Kidney (tissue), 14 donors: ENCODE measurements around the gene OBP2B. TPM values are rescaled to one million over a fixed set of nuclear protein-coding genes. Genes with fewer than 3 reads are reported as not detected.
A peak's percentile ranks its signal among the peaks of the same experiment; 100 is the strongest.

Experiments used
- DNase-seq, 5 donors: peaks; one replicate each; pipeline ENCODE4 v3.0.0-alpha.2; 2013 to 2020
- FAIRE-seq: peaks from 2 replicates; lab custom pipeline; 2012; peaks lifted over from hg19 to GRCh38; lab: Jason Lieb, UNC
- H3K27ac ChIP-seq, 2 donors: one replicate each; pipeline ENCODE4 v1.7.0; 2013; ENCODE audit warnings: low read depth in 2 of 2, low read length in 2 of 2, inconsistent platforms in 1 of 2
- H3K27me3 ChIP-seq: one replicate; pipeline ENCODE4 v1.7.1; 2013; ENCODE audit warnings: low read length, inconsistent platforms; ENCODE audit not compliant: control insufficient read depth, insufficient read depth
- H3K36me3 ChIP-seq, 3 donors: one replicate each; pipeline versions ENCODE4 v1.7.0 to v1.7.1; 2013; ENCODE audit warnings: low read length in 3 of 3, control low read depth in 1 of 3, inconsistent platforms in 1 of 3; ENCODE audit not compliant: insufficient read depth in 3 of 3, control insufficient read depth in 2 of 3
- H3K4me1 ChIP-seq, 3 donors: one replicate each; pipeline versions ENCODE4 v1.7.0 to v1.7.1; 2013; ENCODE audit warnings: low read length in 3 of 3, inconsistent platforms in 1 of 3, low read depth in 1 of 3; ENCODE audit not compliant: control insufficient read depth in 2 of 3, insufficient read depth in 2 of 3
- H3K4me3 ChIP-seq, 3 donors: one replicate each; pipeline versions ENCODE4 v1.7.0 to v1.8.1; 2013; ENCODE audit warnings: low read length in 3 of 3, control low read depth in 1 of 3, inconsistent platforms in 1 of 3
- H3K9ac ChIP-seq, 3 donors: one replicate each; pipeline versions ENCODE4 v1.7.0 to v1.7.1; 2013; ENCODE audit warnings: low read length in 3 of 3, control low read depth in 1 of 3, inconsistent platforms in 1 of 3
- H3K9me3 ChIP-seq, 3 donors: one replicate each; pipeline versions ENCODE4 v1.7.0 to v1.7.1; 2013; ENCODE audit warnings: low read length in 3 of 3, control low read depth in 1 of 3, inconsistent platforms in 1 of 3; ENCODE audit not compliant: control insufficient read depth in 2 of 3, insufficient read depth in 1 of 3
- CTCF ChIP-seq: IDR thresholded peaks from 3 replicates; pipeline ENCODE4 v1.5.1; 2012; ENCODE audit warnings: mild to moderate bottlenecking, moderate library complexity, borderline replicate concordance; ENCODE audit not compliant: insufficient read depth; ENCODE audit errors: extremely low read depth
- intact Hi-C: fragments of 100-400 bp; cut with DNase I; formaldehyde crosslinking; loops from one replicate; pipeline ENCODE4 v1.11.1; 2022
- polyA plus RNA-seq: library from polyadenylated mRNA; stranded (reverse); fragments of 350-450 nt; fragmentation: Illumina TruSeq; extraction: RNeasy Lipid Tissue Mini Kit (QIAGEN cat#74804); gene quantifications from one replicate; pipeline ENCODE4 v1.2.3, GENCODE V29; 2014; ENCODE audit warnings: low read depth, low replicate concordance; ENCODE audit not compliant: insufficient read depth
- total RNA-seq: library from RNA; stranded (reverse); fragmentation: NEBNext Ultra II Directional; extraction: Animal tissue kit (Norgen Biotek cat#: 25700); gene quantifications from one replicate; pipeline ENCODE4 v1.2.1, GENCODE V29; 2021
- donor health status: control.
- donor health status: control.
- donor health status: control.
- donor health status: control.
- donor health status: control.
- donor health status: DM: yes; HTN: yes; CAD: no.
- donor health status: Normal renal cell carcinoma (clear cell type).

The OBP2B gene
- total and polyA plus RNA-seq, 2 donors from 2014 or later, result not detected

- DNase-seq (peak in 3 of 5 donors; percentile 69 to 93 (median 87)), FAIRE-seq (peak; percentile 23)
- no peaks in the 10 kb centered on the region for H3K36me3 ChIP-seq
- peak; percentile 72 for TF ChIP-seq CTCF
- H3K9me3 ChIP-seq, result no peaks in the 10 kb centered on the region
- H3K27ac ChIP-seq, result no peak overlapping the region
- intact Hi-C loops, result loop anchor here (10.0 kb wide), 2 partner anchors 150 to 300 kb away; partner anchors contain the start of gene SURF6
- H3K9ac ChIP-seq, result no peak overlapping the region
- no peaks in the 10 kb centered on the region for H3K27me3 ChIP-seq
- no peak overlapping the region for H3K4me3 ChIP-seq
- H3K4me1 ChIP-seq, result no peaks in the 10 kb centered on the region
Observed at GRCh38 chr9:133184971-133185370, 24.1 kb downstream of the OBP2B start.

DNA sequence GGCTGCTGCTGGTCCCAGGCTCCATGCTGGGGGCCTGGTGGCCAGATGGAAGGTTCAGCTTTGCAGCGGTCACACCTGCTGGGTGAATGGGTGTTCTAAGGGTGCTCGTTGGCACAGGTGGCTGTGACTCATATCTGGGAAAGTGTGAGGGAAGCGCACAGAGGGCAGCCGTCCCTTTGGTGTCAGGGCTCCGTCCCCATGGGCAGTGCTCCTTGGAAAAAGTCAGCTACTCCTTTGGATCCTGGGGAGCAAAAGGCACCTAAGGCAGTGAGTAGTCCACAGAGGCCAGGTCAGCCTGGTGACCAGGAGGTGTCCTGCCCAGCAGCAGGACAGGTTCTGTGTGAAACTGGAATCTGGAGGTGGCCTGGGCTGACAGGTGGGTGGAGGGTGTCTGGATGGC is 26.9 kb downstream of the OBP2B start:
- no peak for TF ChIP-seq CTCF
- H3K27ac ChIP-seq, result no peak overlapping the region
- intact Hi-C loops, result loop anchor here (10.0 kb wide), 2 partner anchors 153 to 303 kb away; partner anchors contain the start of gene SURF6
- no peak overlapping the region for H3K4me3 ChIP-seq
- no peak for DNase-seq
- H3K9me3 ChIP-seq, result no peaks in the 10 kb centered on the region
- no peaks in the 10 kb centered on the region for H3K4me1 ChIP-seq
- no peak overlapping the region for H3K9ac ChIP-seq
- no peak for FAIRE-seq
- no peaks in the 10 kb centered on the region for H3K36me3 ChIP-seq
- no peaks in the 10 kb centered on the region for H3K27me3 ChIP-seq

GRCh38 chr9:133181561-133181960 is 27.5 kb downstream of the OBP2B start:
- intact Hi-C loops, result loop anchor here (10.0 kb wide), 2 partner anchors 153 to 303 kb away; partner anchors contain the start of gene SURF6
- Histone ChIP-seq H3K27ac (no peak overlapping the region), H3K27me3 (no peaks in the 10 kb centered on the region), H3K4me1 (no peaks in the 10 kb centered on the region), H3K4me3 (no peak overlapping the region), H3K9ac (no peak overlapping the region), H3K36me3 (no peaks in the 10 kb centered on the region), H3K9me3 (no peaks in the 10 kb centered on the region)
- FAIRE-seq, result no peak
- no peak for DNase-seq
- no peak for TF ChIP-seq CTCF

GRCh38 chr9:133180953-133181352 is 28.1 kb downstream of the OBP2B start:
- no peak overlapping the region for H3K27ac ChIP-seq

More at GRCh38 chr9:133180953-133181352, 28.1 kb downstream of the OBP2B start:
- DNase-seq, result no peak
- TF ChIP-seq CTCF, result no peak
- FAIRE-seq, result no peak
- Histone ChIP-seq H3K9ac (no peak overlapping the region), H3K9me3 (no peaks in the 10 kb centered on the region), H3K4me3 (no peak overlapping the region), H3K4me1 (no peaks in the 10 kb centered on the region), H3K36me3 (no peaks in the 10 kb centered on the region), H3K27me3 (no peaks in the 10 kb centered on the region)
- intact Hi-C loops, result loop anchor here (10.0 kb wide), 2 partner anchors 154 to 304 kb away; partner anchors contain the start of gene SURF6
